GM23248 (cell line): ENCODE results near the gene NRP1.

Source experiments
- EZH2 ChIP-seq: fragments of 200-600 bp; sonication (generic); IDR thresholded peaks from 2 replicates; pipeline ENCODE4 v1.6.1; 2018; ENCODE audit warnings: antibody characterized with exemption, mild to moderate bottlenecking; ENCODE audit not compliant: insufficient read depth, poor library complexity, severe bottlenecking
- EZH2phosphoT487 ChIP-seq: fragments of 200-600 bp; sonication (generic); IDR thresholded peaks from 2 replicates; pipeline ENCODE4 v1.6.1; 2018; ENCODE audit warnings: antibody characterized with exemption, moderate library complexity, mild to moderate bottlenecking, low read depth; ENCODE audit not compliant: insufficient read depth

DNA sequence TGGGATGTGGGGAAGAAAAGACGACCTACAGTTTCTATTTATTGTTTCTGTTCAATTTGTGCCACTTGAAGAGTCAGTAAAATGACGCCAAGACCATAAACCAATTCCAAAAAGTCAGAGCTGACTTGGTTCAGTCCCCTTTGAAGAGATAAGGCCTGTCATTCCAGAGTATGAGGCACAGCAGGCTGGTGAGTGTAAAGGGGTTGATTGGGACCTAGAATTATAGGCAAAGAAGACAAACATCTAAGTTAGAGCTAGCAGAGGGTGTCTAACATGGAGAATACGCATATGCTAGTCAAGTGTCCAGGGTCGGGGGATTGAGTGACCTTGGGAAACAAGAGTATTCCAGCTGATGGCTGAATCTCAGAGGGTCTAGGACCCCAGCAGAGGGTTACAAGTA lies 23.6 kb downstream of the NRP1 start:
- no peak for TF ChIP-seq EZH2
- no peak for TF ChIP-seq EZH2phosphoT487
